ENCODE measurements around the gene MARCHF7. TPM values are rescaled to one million over a fixed set of nuclear protein-coding genes. Genes with fewer than 3 reads are reported as not detected.

The MARCHF7 gene
- total RNA-seq, 1 experiment from 2014 or later: 90.7 TPM

DNA sequence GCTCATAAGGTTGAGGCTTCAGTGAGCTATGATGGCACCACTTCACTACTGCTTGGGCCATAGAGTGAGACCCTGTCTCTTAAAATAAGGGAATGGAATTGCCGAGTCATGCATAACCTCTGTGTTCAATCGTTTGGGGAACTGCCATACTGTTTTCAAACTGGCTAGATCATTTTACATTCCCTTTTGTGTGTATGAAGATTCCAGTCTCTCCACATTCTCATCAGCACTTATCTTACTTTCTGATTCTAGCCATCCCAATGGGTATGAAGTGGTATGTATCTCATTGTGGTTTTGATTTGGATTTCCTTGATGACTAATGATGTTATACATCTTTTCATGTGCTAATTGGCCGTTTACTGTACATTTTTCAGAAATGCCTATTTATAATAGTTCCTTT is 23.7 kb downstream of the MARCHF7 start:
- BruUV-seq (replicated peaks): no TSS peak
- H3K36me3 ChIP-seq (ENCODE audit: control insufficient read depth, insufficient read depth, low read length): peaks cover 11% of the 10 kb centered on the region
- intact Hi-C loops (cut with micrococcal nuclease; ENCODE audit: unreplicated experiment): no loop called here

DNA sequence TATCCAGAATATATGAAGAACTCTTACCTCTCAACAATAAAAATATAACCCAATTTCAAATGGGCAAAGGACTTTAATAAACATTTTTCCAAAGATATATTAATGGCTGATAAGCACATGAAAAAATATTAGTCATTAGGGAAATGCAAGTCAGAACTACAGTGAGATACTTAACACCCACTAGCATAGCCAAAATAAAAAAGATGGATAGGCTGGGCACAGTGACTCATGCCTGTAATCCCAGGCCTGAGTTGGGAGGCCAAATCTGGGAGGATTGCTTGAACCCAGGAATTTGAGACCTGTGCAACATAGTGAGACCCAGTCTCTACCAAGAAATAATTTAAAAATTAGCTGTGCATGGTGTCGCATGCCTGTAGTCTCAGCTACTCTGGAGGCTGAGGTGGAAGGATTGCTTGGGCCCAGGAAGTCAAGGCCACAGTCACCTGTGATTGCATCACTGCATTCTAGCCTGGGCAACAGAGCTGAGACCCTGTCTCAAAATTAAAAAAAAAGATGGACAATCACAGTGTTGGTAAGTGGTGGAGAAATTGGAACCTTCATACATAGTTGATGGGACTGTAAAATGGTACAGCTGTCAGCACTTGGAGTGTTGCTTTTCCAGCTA is 25.1 kb downstream of the MARCHF7 start:
- CTCF ChIA-PET: no interaction called here
- Mint-ChIP-seq H3K4me1 (ENCODE audit: low read depth, unreplicated experiment) (no peaks in the 10 kb centered on the region), H3K9me3 (ENCODE audit: unreplicated experiment) (no peaks in the 10 kb centered on the region), H3K27ac (ENCODE audit: unreplicated experiment) (no peak overlapping the region), H3K27me3 (ENCODE audit: insufficient read depth, unreplicated experiment) (no peaks in the 10 kb centered on the region), H3K4me3 (ENCODE audit: unreplicated experiment) (no peak overlapping the region), H3K36me3 (ENCODE audit: insufficient read depth, unreplicated experiment) (peaks cover 73% of the 10 kb centered on the region)
- Histone ChIP-seq H3K9me3 (no peaks in the 10 kb centered on the region), H3K27me3 (replicated peaks; ENCODE audit: control insufficient read depth, insufficient read depth, low read length) (no peaks in the 10 kb centered on the region), H3K36me3 (ENCODE audit: control insufficient read depth, insufficient read depth, low read length) (peaks cover 10% of the 10 kb centered on the region), H3K4me1 (no peaks in the 10 kb centered on the region), H3K4me3 (ENCODE audit: low read depth, low read length) (no peak overlapping the region)
- no peak for DNase-seq
- no TSS peak for BruUV-seq (replicated peaks)
- intact Hi-C loops (cut with micrococcal nuclease; ENCODE audit: unreplicated experiment): no loop called here
- POLR2A ChIA-PET: no interaction called here
- TF ChIP-seq, protein P1, sequence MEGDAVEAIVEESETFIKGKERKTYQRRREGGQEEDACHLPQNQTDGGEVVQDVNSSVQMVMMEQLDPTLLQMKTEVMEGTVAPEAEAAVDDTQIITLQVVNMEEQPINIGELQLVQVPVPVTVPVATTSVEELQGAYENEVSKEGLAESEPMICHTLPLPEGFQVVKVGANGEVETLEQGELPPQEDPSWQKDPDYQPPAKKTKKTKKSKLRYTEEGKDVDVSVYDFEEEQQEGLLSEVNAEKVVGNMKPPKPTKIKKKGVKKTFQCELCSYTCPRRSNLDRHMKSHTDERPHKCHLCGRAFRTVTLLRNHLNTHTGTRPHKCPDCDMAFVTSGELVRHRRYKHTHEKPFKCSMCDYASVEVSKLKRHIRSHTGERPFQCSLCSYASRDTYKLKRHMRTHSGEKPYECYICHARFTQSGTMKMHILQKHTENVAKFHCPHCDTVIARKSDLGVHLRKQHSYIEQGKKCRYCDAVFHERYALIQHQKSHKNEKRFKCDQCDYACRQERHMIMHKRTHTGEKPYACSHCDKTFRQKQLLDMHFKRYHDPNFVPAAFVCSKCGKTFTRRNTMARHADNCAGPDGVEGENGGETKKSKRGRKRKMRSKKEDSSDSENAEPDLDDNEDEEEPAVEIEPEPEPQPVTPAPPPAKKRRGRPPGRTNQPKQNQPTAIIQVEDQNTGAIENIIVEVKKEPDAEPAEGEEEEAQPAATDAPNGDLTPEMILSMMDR (IDR thresholded peaks at IDR 0.05; ENCODE audit: insufficient read depth in 1 of 2, low read depth in 1 of 2, low read length in 1 of 2, severe bottlenecking in 1 of 2, unreplicated experiment in 1 of 2): no peak

More for the DNA sequence above, 23.7 kb downstream of the MARCHF7 start:
- Mint-ChIP-seq H3K27ac (ENCODE audit: unreplicated experiment) (no peak overlapping the region), H3K36me3 (ENCODE audit: insufficient read depth, unreplicated experiment) (peaks cover 78% of the 10 kb centered on the region), H3K9me3 (ENCODE audit: unreplicated experiment) (no peaks in the 10 kb centered on the region), H3K4me3 (ENCODE audit: unreplicated experiment) (no peak overlapping the region), H3K4me1 (ENCODE audit: low read depth, unreplicated experiment) (no peaks in the 10 kb centered on the region), H3K27me3 (ENCODE audit: insufficient read depth, unreplicated experiment) (no peaks in the 10 kb centered on the region)
- Histone ChIP-seq H3K4me3 (ENCODE audit: low read depth, low read length) (no peak overlapping the region), H3K4me1 (no peaks in the 10 kb centered on the region), H3K27me3 (replicated peaks; ENCODE audit: control insufficient read depth, insufficient read depth, low read length) (no peaks in the 10 kb centered on the region), H3K9me3 (no peaks in the 10 kb centered on the region)
- DNase-seq: no peak
- TF ChIP-seq, protein P1 (IDR thresholded peaks at IDR 0.05; ENCODE audit: insufficient read depth in 1 of 2, low read depth in 1 of 2, low read length in 1 of 2, severe bottlenecking in 1 of 2, unreplicated experiment in 1 of 2): no peak
- ChIA-PET POLR2A (interaction anchor here (0.5 kb wide), 1 partner anchor 79 kb away, joined by 4 read pairs; no protein-coding TSS in a partner anchor), CTCF (no interaction called here)

DNA sequence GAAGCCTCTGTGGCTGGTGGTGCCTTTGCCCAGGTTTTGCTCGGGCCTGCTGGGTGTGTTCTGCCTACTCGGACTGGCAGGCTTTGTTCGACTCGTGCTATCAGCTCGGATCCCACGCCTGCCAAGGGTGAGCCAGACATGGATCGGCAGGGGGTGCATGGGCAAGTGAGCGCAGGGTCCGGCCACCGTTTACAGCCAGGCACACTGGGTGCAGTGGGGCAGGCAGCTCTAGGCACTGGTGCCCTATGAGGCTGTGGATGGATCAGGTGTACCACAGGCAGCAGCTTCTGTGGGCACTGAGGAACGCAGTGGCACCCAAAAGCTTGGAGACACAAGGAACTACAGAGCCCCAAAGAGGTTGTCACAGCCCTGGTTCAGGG is 25.6 kb downstream of the MARCHF7 start:
- H3K4me1 Mint-ChIP-seq (ENCODE audit: low read depth, unreplicated experiment): no peaks in the 10 kb centered on the region
- TF ChIP-seq, protein P1 (IDR thresholded peaks at IDR 0.05; ENCODE audit: insufficient read depth in 1 of 2, low read depth in 1 of 2, low read length in 1 of 2, severe bottlenecking in 1 of 2, unreplicated experiment in 1 of 2): no peak
- H3K27ac Mint-ChIP-seq (ENCODE audit: unreplicated experiment): no peak overlapping the region
- DNase-seq: no peak
- Histone ChIP-seq H3K36me3 (ENCODE audit: control insufficient read depth, insufficient read depth, low read length) (peaks cover 10% of the 10 kb centered on the region), H3K4me1 (no peaks in the 10 kb centered on the region), H3K9me3 (no peaks in the 10 kb centered on the region), H3K4me3 (ENCODE audit: low read depth, low read length) (no peak overlapping the region), H3K27me3 (replicated peaks; ENCODE audit: control insufficient read depth, insufficient read depth, low read length) (no peaks in the 10 kb centered on the region)
- no TSS peak for BruUV-seq (replicated peaks)
- peaks cover 74% of the 10 kb centered on the region for H3K36me3 Mint-ChIP-seq (ENCODE audit: insufficient read depth, unreplicated experiment)
- ChIA-PET POLR2A (no interaction called here), CTCF (no interaction called here)
- H3K9me3 Mint-ChIP-seq (ENCODE audit: unreplicated experiment): no peaks in the 10 kb centered on the region
- H3K4me3 Mint-ChIP-seq (ENCODE audit: unreplicated experiment): no peak overlapping the region
- intact Hi-C loops (cut with micrococcal nuclease; ENCODE audit: unreplicated experiment): no loop called here
- H3K27me3 Mint-ChIP-seq (ENCODE audit: insufficient read depth, unreplicated experiment): no peaks in the 10 kb centered on the region

Measured in Caco-2 (cell line).